Measurements from ENCODE around the gene SLC25A53.
"Not testable (repeated sequence)": the region's sequence is repeated elsewhere in the genome, so short reads cannot be mapped to it uniquely, and the experiment has no call there.

The SLC25A53 gene

GRCh38 chrX:104054956-104055355, 101.9 kb downstream of the SLC25A53 start:
- DNase-seq, result not testable (repeated sequence)

Data from DMS53 (cell line).